Measurements from ENCODE around the gene FBN2. TPM values are rescaled to one million over a fixed set of nuclear protein-coding genes. Genes with fewer than 3 reads are reported as not detected.
"Not testable (repeated sequence)": the region's sequence is repeated elsewhere in the genome, so short reads cannot be mapped to it uniquely, and the experiment has no call there.

The FBN2 gene
- total and polyA plus RNA-seq, 7 donors, result 0.23 to 2.0 (median 0.51) TPM; not detected in 1

GRCh38 chr5:128403333-128403732 lies 134.7 kb downstream of the FBN2 start:
- Histone ChIP-seq H3K27me3 (no peaks in the 10 kb centered on the region), H3K36me3 (no peaks in the 10 kb centered on the region), H3K4me1 (no peaks in the 10 kb centered on the region), H3K27ac (no peak overlapping the region), H3K9me3 (no peaks in the 10 kb centered on the region), H3K4me3 (no peak overlapping the region)
- intact Hi-C loops (cut with DNase I), result no loop called here
- 51 to 60% methylated on average over 4 of the region's 4 CpGs for WGBS, 2 donors
- DNase-seq, result no peak
- TF ChIP-seq EP300 (IDR thresholded peaks at IDR 0.05) (no peak), POLR2A (IDR thresholded peaks at IDR 0.05) (no peak), CTCF (IDR thresholded peaks at IDR 0.05) (no peak), POLR2AphosphoS5 (IDR thresholded peaks at IDR 0.05) (no peak)

GRCh38 chr5:128402506-128402905 lies 135.5 kb downstream of the FBN2 start:
- 75 to 86% methylated on average over 2 of the region's 2 CpGs for WGBS, 2 donors
- Histone ChIP-seq H3K27me3 (no peaks in the 10 kb centered on the region), H3K9me3 (no peaks in the 10 kb centered on the region)

GRCh38 chr5:128400766-128401165 lies 137.3 kb downstream of the FBN2 start:
- 93 to 96% methylated on average over 2 of the region's 2 CpGs for WGBS, 2 donors
- intact Hi-C loops (cut with DNase I); DNase-seq; H3K27ac ChIP-seq; H3K4me1 ChIP-seq; H3K36me3 ChIP-seq; H3K9me3 ChIP-seq; H3K27me3 ChIP-seq; H3K4me3 ChIP-seq: not testable (repeated sequence)

More at GRCh38 chr5:128402506-128402905, 135.5 kb downstream of the FBN2 start:
- intact Hi-C loops (cut with DNase I), result no loop called here
- no peak for DNase-seq
- TF ChIP-seq POLR2AphosphoS5 (IDR thresholded peaks at IDR 0.05) (no peak), POLR2A (IDR thresholded peaks at IDR 0.05) (no peak), EP300 (IDR thresholded peaks at IDR 0.05) (no peak), CTCF (IDR thresholded peaks at IDR 0.05) (no peak)
- Histone ChIP-seq H3K4me3 (no peak overlapping the region), H3K4me1 (no peaks in the 10 kb centered on the region), H3K27ac (no peak overlapping the region), H3K36me3 (no peaks in the 10 kb centered on the region)

GRCh38 chr5:128399111-128399510 lies 138.9 kb downstream of the FBN2 start:
- Histone ChIP-seq H3K27me3 (no peaks in the 10 kb centered on the region), H3K27ac (no peak overlapping the region), H3K4me3 (no peak overlapping the region), H3K9me3 (no peaks in the 10 kb centered on the region), H3K4me1 (no peaks in the 10 kb centered on the region), H3K36me3 (no peaks in the 10 kb centered on the region)
- intact Hi-C loops (cut with DNase I), result no loop called here
- no peak for DNase-seq
- TF ChIP-seq POLR2AphosphoS5 (IDR thresholded peaks at IDR 0.05) (no peak), CTCF (IDR thresholded peaks at IDR 0.05) (no peak), EP300 (IDR thresholded peaks at IDR 0.05) (no peak), POLR2A (IDR thresholded peaks at IDR 0.05) (no peak)
- WGBS, 2 donors, result 54 to 85% methylated on average over 1 of the region's 1 CpG

GRCh38 chr5:128397876-128398275 lies 140.2 kb downstream of the FBN2 start:
- 70 to 80% methylated on average over 2 of the region's 2 CpGs for WGBS, 2 donors
- Histone ChIP-seq H3K36me3 (no peaks in the 10 kb centered on the region), H3K4me3 (no peak overlapping the region), H3K4me1 (no peaks in the 10 kb centered on the region), H3K27me3 (no peaks in the 10 kb centered on the region), H3K9me3 (no peaks in the 10 kb centered on the region), H3K27ac (no peak overlapping the region)
- no peak for DNase-seq
- no peak for TF ChIP-seq CTCF (IDR thresholded peaks at IDR 0.05)
- no peak for TF ChIP-seq POLR2AphosphoS5 (IDR thresholded peaks at IDR 0.05)
- no peak for TF ChIP-seq EP300 (IDR thresholded peaks at IDR 0.05)
- no peak for TF ChIP-seq POLR2A (IDR thresholded peaks at IDR 0.05)
- intact Hi-C loops (cut with DNase I), result no loop called here
